ENCODE data around the gene ZFAND2A.

Gene ZFAND2A

GRCh38 chr7:1114505-1114904 lies 45.5 kb downstream of the ZFAND2A start:
- no peaks in the 10 kb centered on the region for H3K9me3 ChIP-seq (ENCODE audit: control insufficient read depth, low read length)
- WGBS, 2 experiments, result 93 to 96% methylated on average over 19 of the region's 19 CpGs
- no peaks in the 10 kb centered on the region for H3K4me1 ChIP-seq (ENCODE audit: control insufficient read depth, insufficient read depth, low read length)
- no peaks in the 10 kb centered on the region for H3K36me3 ChIP-seq (ENCODE audit: control insufficient read depth, insufficient read depth, low read length)
- H3K27me3 ChIP-seq (ENCODE audit: control insufficient read depth, insufficient read depth, low read length, poor library complexity, severe bottlenecking), result no peaks in the 10 kb centered on the region
- H3K4me3 ChIP-seq (ENCODE audit: insufficient read depth, low read depth, low read length), result no peak overlapping the region
- no peak overlapping the region for H3K27ac ChIP-seq (ENCODE audit: insufficient read depth, low read depth, low read length, poor library complexity, severe bottlenecking)

GRCh38 chr7:1114088-1114487 lies 45.9 kb downstream of the ZFAND2A start:
- H3K36me3 ChIP-seq (ENCODE audit: control insufficient read depth, insufficient read depth, low read length), result no peaks in the 10 kb centered on the region
- no peaks in the 10 kb centered on the region for H3K4me1 ChIP-seq (ENCODE audit: control insufficient read depth, insufficient read depth, low read length)
- no peak overlapping the region for H3K4me3 ChIP-seq (ENCODE audit: insufficient read depth, low read depth, low read length)
- WGBS, 2 experiments, result 94 to 95% methylated on average over 13 of the region's 13 CpGs
- no peak overlapping the region for H3K27ac ChIP-seq (ENCODE audit: insufficient read depth, low read depth, low read length, poor library complexity, severe bottlenecking)
- H3K27me3 ChIP-seq (ENCODE audit: control insufficient read depth, insufficient read depth, low read length, poor library complexity, severe bottlenecking), result no peaks in the 10 kb centered on the region
- H3K9me3 ChIP-seq (ENCODE audit: control insufficient read depth, low read length), result no peaks in the 10 kb centered on the region

GRCh38 chr7:1113548-1113885 lies 46.5 kb downstream of the ZFAND2A start:
- H3K4me1 ChIP-seq (ENCODE audit: control insufficient read depth, insufficient read depth, low read length), result no peaks in the 10 kb centered on the region
- H3K4me3 ChIP-seq (ENCODE audit: insufficient read depth, low read depth, low read length), result no peak overlapping the region
- H3K27me3 ChIP-seq (ENCODE audit: control insufficient read depth, insufficient read depth, low read length, poor library complexity, severe bottlenecking), result no peaks in the 10 kb centered on the region
- no peak overlapping the region for H3K27ac ChIP-seq (ENCODE audit: insufficient read depth, low read depth, low read length, poor library complexity, severe bottlenecking)
- 93 to 95% methylated on average over 18 of the region's 18 CpGs for WGBS, 2 experiments
- H3K9me3 ChIP-seq (ENCODE audit: control insufficient read depth, low read length), result no peaks in the 10 kb centered on the region
- no peaks in the 10 kb centered on the region for H3K36me3 ChIP-seq (ENCODE audit: control insufficient read depth, insufficient read depth, low read length)

GRCh38 chr7:1112625-1113547 lies 47.1 kb downstream of the ZFAND2A start:
- Histone ChIP-seq H3K27ac (ENCODE audit: insufficient read depth, low read depth, low read length, poor library complexity, severe bottlenecking) (no peak overlapping the region), H3K4me1 (ENCODE audit: control insufficient read depth, insufficient read depth, low read length) (no peaks in the 10 kb centered on the region), H3K27me3 (ENCODE audit: control insufficient read depth, insufficient read depth, low read length, poor library complexity, severe bottlenecking) (no peaks in the 10 kb centered on the region), H3K36me3 (ENCODE audit: control insufficient read depth, insufficient read depth, low read length) (no peaks in the 10 kb centered on the region), H3K9me3 (ENCODE audit: control insufficient read depth, low read length) (no peaks in the 10 kb centered on the region), H3K4me3 (ENCODE audit: insufficient read depth, low read depth, low read length) (no peak overlapping the region)
- WGBS, 2 experiments, result 96% methylated on average over 43 of the region's 43 CpGs

GRCh38 chr7:1112109-1112508 lies 47.9 kb downstream of the ZFAND2A start:
- Histone ChIP-seq H3K4me3 (ENCODE audit: insufficient read depth, low read depth, low read length) (no peak overlapping the region), H3K9me3 (ENCODE audit: control insufficient read depth, low read length) (no peaks in the 10 kb centered on the region), H3K36me3 (ENCODE audit: control insufficient read depth, insufficient read depth, low read length) (no peaks in the 10 kb centered on the region), H3K4me1 (ENCODE audit: control insufficient read depth, insufficient read depth, low read length) (no peaks in the 10 kb centered on the region), H3K27me3 (ENCODE audit: control insufficient read depth, insufficient read depth, low read length, poor library complexity, severe bottlenecking) (no peaks in the 10 kb centered on the region), H3K27ac (ENCODE audit: insufficient read depth, low read depth, low read length, poor library complexity, severe bottlenecking) (no peak overlapping the region)
- 94 to 96% methylated on average over 9 of the region's 9 CpGs for WGBS, 2 experiments

- Histone ChIP-seq H3K9me3 (ENCODE audit: control insufficient read depth, low read length) (no peaks in the 10 kb centered on the region), H3K36me3 (ENCODE audit: control insufficient read depth, insufficient read depth, low read length) (no peaks in the 10 kb centered on the region), H3K27ac (ENCODE audit: insufficient read depth, low read depth, low read length, poor library complexity, severe bottlenecking) (no peak overlapping the region), H3K4me1 (ENCODE audit: control insufficient read depth, insufficient read depth, low read length) (no peaks in the 10 kb centered on the region), H3K27me3 (ENCODE audit: control insufficient read depth, insufficient read depth, low read length, poor library complexity, severe bottlenecking) (no peaks in the 10 kb centered on the region), H3K4me3 (ENCODE audit: insufficient read depth, low read depth, low read length) (no peak overlapping the region)
- WGBS, 2 experiments, result 90 to 94% methylated on average over 2 to 3 of the region's 3 CpGs
These were observed 48.8 kb downstream of the ZFAND2A start for GRCh38 chr7:1111156-1111555.

GRCh38 chr7:1110358-1110757 lies 49.6 kb downstream of the ZFAND2A start:
- no peak overlapping the region for H3K4me3 ChIP-seq (ENCODE audit: insufficient read depth, low read depth, low read length)
- 95 to 96% methylated on average over 28 of the region's 28 CpGs for WGBS, 2 experiments
- no peaks in the 10 kb centered on the region for H3K4me1 ChIP-seq (ENCODE audit: control insufficient read depth, insufficient read depth, low read length)
- H3K9me3 ChIP-seq (ENCODE audit: control insufficient read depth, low read length), result no peaks in the 10 kb centered on the region
- no peak overlapping the region for H3K27ac ChIP-seq (ENCODE audit: insufficient read depth, low read depth, low read length, poor library complexity, severe bottlenecking)
- H3K27me3 ChIP-seq (ENCODE audit: control insufficient read depth, insufficient read depth, low read length, poor library complexity, severe bottlenecking), result no peaks in the 10 kb centered on the region
- H3K36me3 ChIP-seq (ENCODE audit: control insufficient read depth, insufficient read depth, low read length), result no peaks in the 10 kb centered on the region

- Histone ChIP-seq H3K4me3 (ENCODE audit: insufficient read depth, low read depth, low read length) (no peak overlapping the region), H3K9me3 (ENCODE audit: control insufficient read depth, low read length) (no peaks in the 10 kb centered on the region), H3K36me3 (ENCODE audit: control insufficient read depth, insufficient read depth, low read length) (no peaks in the 10 kb centered on the region), H3K27ac (ENCODE audit: insufficient read depth, low read depth, low read length, poor library complexity, severe bottlenecking) (no peak overlapping the region), H3K4me1 (ENCODE audit: control insufficient read depth, insufficient read depth, low read length) (no peaks in the 10 kb centered on the region), H3K27me3 (ENCODE audit: control insufficient read depth, insufficient read depth, low read length, poor library complexity, severe bottlenecking) (no peaks in the 10 kb centered on the region)
- WGBS, 2 experiments, result 95 to 96% methylated on average over 53 to 55 of the region's 55 CpGs
These were observed 50.2 kb downstream of the ZFAND2A start for GRCh38 chr7:1109581-1110310.

- Histone ChIP-seq H3K9me3 (ENCODE audit: control insufficient read depth, low read length) (no peaks in the 10 kb centered on the region), H3K36me3 (ENCODE audit: control insufficient read depth, insufficient read depth, low read length) (no peaks in the 10 kb centered on the region), H3K4me3 (ENCODE audit: insufficient read depth, low read depth, low read length) (no peak overlapping the region), H3K27ac (ENCODE audit: insufficient read depth, low read depth, low read length, poor library complexity, severe bottlenecking) (no peak overlapping the region), H3K4me1 (ENCODE audit: control insufficient read depth, insufficient read depth, low read length) (no peaks in the 10 kb centered on the region), H3K27me3 (ENCODE audit: control insufficient read depth, insufficient read depth, low read length, poor library complexity, severe bottlenecking) (no peaks in the 10 kb centered on the region)
- 92 to 93% methylated on average over 30 of the region's 30 CpGs for WGBS, 2 experiments
These were observed 51.6 kb downstream of the ZFAND2A start for GRCh38 chr7:1108264-1108920.

- Histone ChIP-seq H3K27ac (ENCODE audit: insufficient read depth, low read depth, low read length, poor library complexity, severe bottlenecking) (no peak overlapping the region), H3K27me3 (ENCODE audit: control insufficient read depth, insufficient read depth, low read length, poor library complexity, severe bottlenecking) (no peaks in the 10 kb centered on the region)
- WGBS, 2 experiments, result 91 to 92% methylated on average over 20 of the region's 20 CpGs
These were observed 53.1 kb downstream of the ZFAND2A start for GRCh38 chr7:1106793-1107421.

More at GRCh38 chr7:1106793-1107421, 53.1 kb downstream of the ZFAND2A start:
- Histone ChIP-seq H3K36me3 (ENCODE audit: control insufficient read depth, insufficient read depth, low read length) (no peaks in the 10 kb centered on the region), H3K9me3 (ENCODE audit: control insufficient read depth, low read length) (no peaks in the 10 kb centered on the region), H3K4me3 (ENCODE audit: insufficient read depth, low read depth, low read length) (no peak overlapping the region), H3K4me1 (ENCODE audit: control insufficient read depth, insufficient read depth, low read length) (no peaks in the 10 kb centered on the region)

Data from ectodermal cell (in vitro differentiated cells).